GM12892 (cell line): Measurements from ENCODE around the gene COL15A1.

Experiments
- DNase-seq: peaks from one replicate; pipeline ENCODE4 v3.0.0; 2011; ENCODE audit not compliant: insufficient read length
- FAIRE-seq: peaks from 2 replicates; lab custom pipeline; 2011; peaks lifted over from hg19 to GRCh38; lab: Jason Lieb, UNC
- POLR2A ChIP-seq: IDR thresholded peaks from 2 replicates; pipeline ENCODE4 v1.6.1; 2011; ENCODE audit warnings: low read depth, low read length, control low read depth
- POLR2AphosphoS5 ChIP-seq: IDR thresholded peaks from 2 replicates; pipeline ENCODE4 v1.6.1; 2011; ENCODE audit warnings: low read depth, low read length, control low read depth
- TAF1 ChIP-seq: IDR thresholded peaks from 2 replicates; pipeline ENCODE4 v1.6.1; 2011; ENCODE audit warnings: low read depth, mild to moderate bottlenecking, control low read depth, low read length, borderline replicate concordance

COL15A1 gene

GRCh38 chr9:99101271-99101670 lies 157.6 kb downstream of the COL15A1 start:
- no peak for DNase-seq

GRCh38 chr9:99101812-99102211 lies 158.1 kb downstream of the COL15A1 start:
- TF ChIP-seq POLR2A: no peak
- TF ChIP-seq POLR2AphosphoS5: no peak
- no peak for TF ChIP-seq TAF1
- no peak for DNase-seq
- no peak for FAIRE-seq

More at GRCh38 chr9:99101271-99101670, 157.6 kb downstream of the COL15A1 start:
- no peak for FAIRE-seq
- TF ChIP-seq POLR2A (no peak), TAF1 (no peak), POLR2AphosphoS5 (no peak)

GRCh38 chr9:99103054-99103895 lies 159.6 kb downstream of the COL15A1 start:
- FAIRE-seq (no peak), DNase-seq (no peak)
- TF ChIP-seq TAF1 (no peak), POLR2AphosphoS5 (no peak), POLR2A (no peak)

GRCh38 chr9:99103901-99104458 lies 160.3 kb downstream of the COL15A1 start:
- no peak for TF ChIP-seq POLR2AphosphoS5
- TF ChIP-seq TAF1: no peak
- no peak for TF ChIP-seq POLR2A
- FAIRE-seq: no peak
- DNase-seq: no peak

- DNase-seq (peak; percentile 96), FAIRE-seq (peak; percentile 94)
- TF ChIP-seq TAF1 (no peak), POLR2AphosphoS5 (peak; percentile 59), POLR2A (peak; percentile 82)
Observed at GRCh38 chr9:99104459-99105151, 160.9 kb downstream of the COL15A1 start, which contains the start of gene TGFBR1. Gene TGFBR1 (plus strand): TSS chr9:99105113. CDS start chr9:99105206, 93 bp downstream.

- peak; percentile 70 for FAIRE-seq
- no peak for TF ChIP-seq POLR2A
- no peak for TF ChIP-seq TAF1
- no peak for TF ChIP-seq POLR2AphosphoS5
- DNase-seq: peak; percentile 62
Observed at GRCh38 chr9:99105152-99106043, 161.7 kb downstream of the COL15A1 start.

- no peak for FAIRE-seq
- DNase-seq: no peak
- TF ChIP-seq POLR2A (no peak), POLR2AphosphoS5 (no peak), TAF1 (no peak)
Observed at GRCh38 chr9:99106044-99106375, 162.3 kb downstream of the COL15A1 start.

- TF ChIP-seq POLR2AphosphoS5: no peak
- no peak for TF ChIP-seq POLR2A
- no peak for TF ChIP-seq TAF1
- DNase-seq (no peak), FAIRE-seq (no peak)
Observed at GRCh38 chr9:99107421-99107820, 163.7 kb downstream of the COL15A1 start.

- DNase-seq (no peak), FAIRE-seq (no peak)
- TF ChIP-seq POLR2A (no peak), TAF1 (no peak), POLR2AphosphoS5 (no peak)
Observed at GRCh38 chr9:99108131-99108530, 164.4 kb downstream of the COL15A1 start.

GRCh38 chr9:99109522-99109921 lies 165.8 kb downstream of the COL15A1 start:
- DNase-seq: no peak
- TF ChIP-seq POLR2A (no peak), TAF1 (no peak), POLR2AphosphoS5 (no peak)
- no peak for FAIRE-seq
